Measurements from ENCODE around the gene CPEB4.

The CPEB4 gene

GRCh38 chr5:174010365-174010764, 122.2 kb downstream of the CPEB4 start:
- no peaks in the 10 kb centered on the region for H3K36me3 Mint-ChIP-seq (ENCODE audit: low read depth)
- H3K4me3 Mint-ChIP-seq, result no peak overlapping the region
- peaks cover 4% of the 10 kb centered on the region for H3K9me3 Mint-ChIP-seq
- peaks cover 15% of the 10 kb centered on the region for H3K27me3 Mint-ChIP-seq
- no peak overlapping the region for H3K27ac Mint-ChIP-seq
- DNase-seq (no peak), ATAC-seq (no peak)
- H3K4me1 Mint-ChIP-seq, result no peaks in the 10 kb centered on the region

DNA sequence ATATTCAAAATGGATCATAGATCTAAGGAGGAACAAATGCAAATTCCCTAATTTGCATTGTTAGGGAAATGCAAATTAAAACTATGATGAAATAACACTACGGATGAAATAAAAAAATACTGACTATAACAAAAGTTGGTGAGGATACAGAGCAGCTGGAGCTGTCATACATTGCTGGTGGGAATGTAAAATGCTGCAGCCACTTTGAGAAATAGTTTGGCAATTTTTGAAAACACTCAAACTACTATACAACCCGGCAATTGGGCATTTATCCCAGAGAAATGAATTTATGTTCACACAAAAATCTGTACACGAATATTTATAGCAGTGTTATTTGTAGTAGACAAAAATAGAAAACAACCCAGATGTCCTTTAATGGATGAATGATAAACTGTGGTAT, 123.3 kb downstream of the CPEB4 start:
- DNase-seq, result no peak
- H3K9me3 Mint-ChIP-seq, result peaks cover 4% of the 10 kb centered on the region
- H3K4me1 Mint-ChIP-seq, result no peaks in the 10 kb centered on the region
- ATAC-seq, result no peak
- H3K36me3 Mint-ChIP-seq (ENCODE audit: low read depth), result no peaks in the 10 kb centered on the region
- H3K27ac Mint-ChIP-seq, result no peak overlapping the region
- no peak overlapping the region for H3K4me3 Mint-ChIP-seq
- H3K27me3 Mint-ChIP-seq, result peaks cover 10% of the 10 kb centered on the region

Data from activated naive CD8-positive, alpha-beta T cell treated with anti-CD3 and anti-CD28 coated beads, Interleukin-2, amount 50 U/mL, for 24 hours (primary cell).